K562 (cell line): ENCODE results near the gene WWOX. TPM values are rescaled to one million over a fixed set of nuclear protein-coding genes. Genes with fewer than 3 reads are reported as not detected.

ENCODE experiments used
- ATAC-seq: fragments of 200-7000 bp; cut with Tn5 transposase; 3 replicates; pipeline ENCODE4 v1.9.1; 2020; ENCODE audit warnings: moderate library complexity
- BruUV-seq: library from RNA; stranded (reverse); fragments of 400-500 nt; replicated peaks from 2 replicates; lab custom pipeline; 2021; lab: Mats Ljungman, UMichigan
- CTCF ChIA-PET: fragments of 300-600 bp; formaldehyde crosslinking; extraction: SDS; loops from one replicate; lab custom pipeline; 2021; ENCODE audit warnings: low intra/inter-chr PET ratio; lab: Yijun Ruan, JAX
- POLR2A ChIA-PET: fragments of 300-600, 350-650 bp; sonication (Branson Sonifier 250); formaldehyde crosslinking; extraction: SDS; loops from one replicate; lab custom pipeline; 2021; ENCODE audit warnings: antibody characterized with exemption, inconsistent platforms; lab: Yijun Ruan, JAX
- DNase-seq, 4 experiments: peaks; one replicate each; pipeline versions ENCODE4 v3.0.0 to v3.0.0-alpha.2; 2011 to 2018; ENCODE audit warnings: low spot score in 3 of 4, mixed read lengths in 3 of 4; ENCODE audit errors: extremely low read depth in 1 of 4
- FAIRE-seq: peaks from 2 replicates; lab custom pipeline; 2011; peaks lifted over from hg19 to GRCh38; lab: Jason Lieb, UNC
- H2AFZ ChIP-seq: 2 replicates; pipeline ENCODE4 v1.6.0; 2011; ENCODE audit warnings: low read depth, low read length, control low read depth, inconsistent platforms
- H3K27ac ChIP-seq: fragments of 200-600 bp; 3 replicates; pipeline ENCODE4 v1.8.0; 2011; ENCODE audit warnings: low read depth, mild to moderate bottlenecking, control low read depth, inconsistent platforms, low read length, moderate library complexity, mixed read lengths; ENCODE audit errors: extremely low read depth
- H3K27me3 ChIP-seq, 2 experiments: fragments of 300-600 bp in 1 of 2; 2 replicates in 1 of 2; 3 replicates in 1 of 2; pipeline versions ENCODE4 v1.6.0 to v1.8.0; 2011; ENCODE audit warnings: inconsistent platforms in 2 of 2, low read length in 2 of 2, mild to moderate bottlenecking in 1 of 2, mixed read lengths in 1 of 2, moderate library complexity in 1 of 2; ENCODE audit not compliant: control insufficient read depth in 2 of 2, insufficient read depth in 2 of 2
- H3K36me3 ChIP-seq: fragments of 300-600 bp; 3 replicates; pipeline ENCODE4 v1.8.0; 2011; ENCODE audit warnings: mild to moderate bottlenecking, low read length, inconsistent platforms; ENCODE audit not compliant: control insufficient read depth, insufficient read depth
- H3K4me1 ChIP-seq, 2 experiments: fragments of 200-600 bp in 1 of 2; replicated peaks in 1 of 2; 2 replicates in 1 of 2; 3 replicates in 1 of 2; pipeline versions ENCODE4 v1.5.1 to v1.8.0; 2011; ENCODE audit warnings: inconsistent platforms in 2 of 2, low read length in 2 of 2, mild to moderate bottlenecking in 1 of 2, mixed read lengths in 1 of 2, moderate library complexity in 1 of 2; ENCODE audit not compliant: control insufficient read depth in 2 of 2, insufficient read depth in 2 of 2
- H3K4me2 ChIP-seq: 2 replicates; pipeline ENCODE4 v1.6.1; 2011; ENCODE audit warnings: low read length, control low read depth, inconsistent platforms, mixed read lengths; ENCODE audit not compliant: insufficient read depth
- H3K4me3 ChIP-seq: fragments of 200-600 bp; sonication (generic), shearing (Covaris generic); 2 replicates; pipeline ENCODE4 v1.5.1; 2016; ENCODE audit warnings: control low read depth, inconsistent platforms
- H3K79me2 ChIP-seq: fragments of 200-600 bp; 3 replicates; pipeline ENCODE4 v1.8.0; 2011; ENCODE audit warnings: low read length, inconsistent platforms; ENCODE audit not compliant: control insufficient read depth, insufficient read depth
- H3K9ac ChIP-seq, 2 experiments: 2 replicates each; pipeline versions ENCODE4 v1.6.0 to v1.6.1; 2011; ENCODE audit warnings: low read depth in 2 of 2, low read length in 2 of 2, control low read depth in 1 of 2, inconsistent platforms in 1 of 2, mild to moderate bottlenecking in 1 of 2, mixed read lengths in 1 of 2; ENCODE audit not compliant: insufficient read depth in 1 of 2
- H3K9me1 ChIP-seq: one replicate; pipeline ENCODE4 v1.6.0; 2011; ENCODE audit warnings: inconsistent platforms, mild to moderate bottlenecking, low read length, moderate library complexity; ENCODE audit not compliant: control insufficient read depth, insufficient read depth
- H3K9me3 ChIP-seq: replicated peaks from 2 replicates; pipeline ENCODE4 v1.5.1; 2011; ENCODE audit warnings: low read depth, low read length, inconsistent platforms; ENCODE audit not compliant: control insufficient read depth, insufficient read depth
- H4K20me1 ChIP-seq: replicated peaks from 2 replicates; pipeline ENCODE4 v1.6.1; 2011; ENCODE audit warnings: low read length, inconsistent platforms, mixed read lengths; ENCODE audit not compliant: control insufficient read depth, insufficient read depth
- CBX8 ChIP-seq: fragments of 200-600 bp; sonication (generic); IDR thresholded peaks from 2 replicates; pipeline ENCODE4 v1.6.1; 2012; ENCODE audit warnings: borderline replicate concordance, mixed run types, low read depth, mild to moderate bottlenecking, moderate library complexity, mixed read lengths, low read length, control low read depth, inconsistent platforms; ENCODE audit not compliant: poor library complexity, severe bottlenecking; ENCODE audit errors: extremely low read depth
- MLLT1 ChIP-seq, 2 experiments: fragments of 450-650 bp; IDR thresholded peaks; 2 replicates each; pipeline ENCODE4 v1.6.1; 2016
- STAG1 ChIP-seq: sonication (generic); formaldehyde crosslinking; IDR thresholded peaks from 2 replicates; pipeline ENCODE4 v1.5.0; 2020; ENCODE audit warnings: missing genetic modification reagents, borderline replicate concordance
- ZNF431 ChIP-seq: sonication (generic); formaldehyde crosslinking; IDR thresholded peaks from 2 replicates; pipeline ENCODE4 v1.8.0; 2022; ENCODE audit warnings: mild to moderate bottlenecking, missing genetic modification reagents
- WGBS: fragments of 100-300 bp; shearing (Covaris generic); methylation state at CpG from one replicate; pipeline ENCODE4 v1.1.6; 2016; ENCODE audit warnings: low coverage, mixed read lengths; ENCODE audit not compliant: insufficient coverage; ENCODE audit errors: missing lambda C conversion rate; 5-methylcytosine and 5-hydroxymethylcytosine counted together
- in situ Hi-C: fragments of 300-500 bp; cut with MboI; formaldehyde crosslinking; loops from 4 replicates; pipeline ENCODE4 v1.15.0; 2018; ENCODE audit warnings: inconsistent platforms, mixed read lengths
- intact Hi-C: fragments of 100-400 bp; cut with micrococcal nuclease; formaldehyde crosslinking; loops from 2 replicates; pipeline ENCODE4 v1.14.2; 2022
- polyA plus RNA-seq, 8 experiments: library from polyadenylated mRNA; depleted of rRNA in 4 of 8; stranded (reverse) in 5 of 8; unstranded in 3 of 8; fragments of >200 nt; fragmentation: Nextera tagmentation in 2 of 8; fragmentation: Illumina TruSeq in 1 of 8; extraction: Ambion mirVana in 2 of 8; extraction: Trizol in 1 of 8; gene quantifications; 2 replicates each; pipeline versions ENCODE4 v1.2.1 to v1.2.3, GENCODE V29; 2011 to 2014; ENCODE audit warnings: inconsistent platforms in 1 of 8, missing spikeins in 1 of 8
- total RNA-seq, 7 experiments: library from RNA; depleted of rRNA in 6 of 7; stranded (reverse); fragments of >200 nt in 6 of 7; fragmentation: Illumina TruSeq in 2 of 7; extraction: Trizol in 2 of 7; gene quantifications; 2 replicates each; pipeline versions ENCODE4 v1.2.1 to v1.2.3, GENCODE V29; 2011 to 2021; ENCODE audit warnings: low replicate concordance in 1 of 7

The WWOX gene
- total and polyA plus RNA-seq, 9 of the 15 experiments (the other 6 are each of a cell fraction or from before 2014, with no cell fraction given): 1.6 to 22.7 (median 8.1) TPM

- no peaks in the 10 kb centered on the region for H3K36me3 ChIP-seq
- no peaks in the 10 kb centered on the region for H3K9me1 ChIP-seq
- H3K4me2 ChIP-seq: no peak overlapping the region
- TF ChIP-seq STAG1 (no peak), ZNF431 (no peak), MLLT1 (IDR thresholded peaks at IDR 0.05) (no peak), CBX8 (no peak)
- no peaks in the 10 kb centered on the region for H3K4me1 ChIP-seq
- no peaks in the 10 kb centered on the region for H3K79me2 ChIP-seq
- POLR2A ChIA-PET: interaction anchor here (0.6 kb wide), 1 partner anchor 544 kb away, joined by 3 read pairs; no protein-coding TSS in a partner anchor
- in situ Hi-C loops: no loop called here
- FAIRE-seq: no peak
- H3K9me3 ChIP-seq: no peaks in the 10 kb centered on the region
- no peak overlapping the region for H3K27ac ChIP-seq
- ATAC-seq: no peak
- no peak overlapping the region for H3K4me3 ChIP-seq
- no TSS peak for BruUV-seq
- WGBS: 13% methylated on average over 4 of the region's 4 CpGs
- CTCF ChIA-PET: no interaction called here
- H3K27me3 ChIP-seq: peaks cover 0 to 9% of the 10 kb centered on the region in 2 experiments; a peak in 3 of 5 replicates
- no peak for DNase-seq
- intact Hi-C loops: no loop called here
- no peak overlapping the region for H2AFZ ChIP-seq
- no peaks in the 10 kb centered on the region; the same call in 1 of the 2 replicates for H4K20me1 ChIP-seq
- H3K9ac ChIP-seq: no peak overlapping the region
These were observed 129.2 kb downstream of the WWOX start for GRCh38 chr16:78228704-78229103.
